A549 (cell line): ENCODE data around the gene BCORL1.

ENCODE experiments used
- CHD2 ChIP-seq: fragments of 150-350 bp; IDR thresholded peaks from 2 replicates; pipeline ENCODE4 v1.6.1; 2014; ENCODE audit warnings: low read length; ENCODE audit not compliant: partially characterized antibody
- EP300 ChIP-seq, 2 experiments: fragments of >200 bp; sonication (Bioruptor Twin); formaldehyde crosslinking; IDR thresholded peaks; 2 replicates in 1 of 2; 3 replicates in 1 of 2; pipeline ENCODE4 v1.6.1; 2016 to 2017
- MAFK ChIP-seq: fragments of 450-650 bp; IDR thresholded peaks from 2 replicates; pipeline ENCODE4 v1.6.1; 2014; ENCODE audit not compliant: partially characterized antibody
- POLR2AphosphoS2 ChIP-seq: conservative IDR thresholded peaks from 2 replicates; pipeline ENCODE4 v1.6.1; 2012; ENCODE audit warnings: low read length, improper control_type of control experiment, inconsistent platforms
- RFX5 ChIP-seq: fragments of 450-650 bp; IDR thresholded peaks from 2 replicates; pipeline ENCODE4 v1.7.1; 2014; ENCODE audit warnings: antibody characterized with exemption, mild to moderate bottlenecking, moderate library complexity
- RNF2 ChIP-seq: fragments of 200-600 bp; sonication (generic); IDR thresholded peaks from 2 replicates; pipeline ENCODE4 v1.6.1; 2016; ENCODE audit warnings: low read depth, mild to moderate bottlenecking, antibody characterized with exemption, moderate library complexity, borderline replicate concordance
- USF2 ChIP-seq: fragments of 450-650 bp; IDR thresholded peaks from 2 replicates; pipeline ENCODE4 v1.6.1; 2014; ENCODE audit warnings: antibody characterized with exemption
- TF ChIP-seq, protein P1 (sequence below): fragments of 250-450 bp; sonication (Bioruptor Pico); IDR thresholded peaks from 2 replicates; pipeline ENCODE4 v1.5.0; 2021; ENCODE audit warnings: mild to moderate bottlenecking, moderate library complexity, borderline replicate concordance

- no peak for TF ChIP-seq POLR2AphosphoS2
- TF ChIP-seq, protein P1, sequence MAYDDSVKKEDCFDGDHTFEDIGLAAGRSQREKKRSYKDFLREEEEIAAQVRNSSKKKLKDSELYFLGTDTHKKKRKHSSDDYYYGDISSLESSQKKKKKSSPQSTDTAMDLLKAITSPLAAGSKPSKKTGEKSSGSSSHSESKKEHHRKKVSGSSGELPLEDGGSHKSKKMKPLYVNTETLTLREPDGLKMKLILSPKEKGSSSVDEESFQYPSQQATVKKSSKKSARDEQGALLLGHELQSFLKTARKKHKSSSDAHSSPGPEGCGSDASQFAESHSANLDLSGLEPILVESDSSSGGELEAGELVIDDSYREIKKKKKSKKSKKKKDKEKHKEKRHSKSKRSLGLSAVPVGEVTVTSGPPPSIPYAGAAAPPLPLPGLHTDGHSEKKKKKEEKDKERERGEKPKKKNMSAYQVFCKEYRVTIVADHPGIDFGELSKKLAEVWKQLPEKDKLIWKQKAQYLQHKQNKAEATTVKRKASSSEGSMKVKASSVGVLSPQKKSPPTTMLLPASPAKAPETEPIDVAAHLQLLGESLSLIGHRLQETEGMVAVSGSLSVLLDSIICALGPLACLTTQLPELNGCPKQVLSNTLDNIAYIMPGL = no peak
- TF ChIP-seq USF2 = no peak
- TF ChIP-seq RFX5 = no peak
- no peak for TF ChIP-seq EP300 (IDR thresholded peaks at IDR 0.05)
- TF ChIP-seq CHD2 = no peak
- TF ChIP-seq MAFK = no peak
- TF ChIP-seq RNF2 = no peak
These were observed 37.3 kb upstream of the BCORL1 start for GRCh38 chrX:129945131-129945530.
